ENCODE results near the gene PITPNM3. TPM values are rescaled to one million over a fixed set of nuclear protein-coding genes. Genes with fewer than 3 reads are reported as not detected.

The PITPNM3 gene
- total and polyA plus RNA-seq, 2 of the 13 experiments (the other 11 are each of a cell fraction or from before 2014, with no cell fraction given), result 0.13 to 0.29 TPM

DNA sequence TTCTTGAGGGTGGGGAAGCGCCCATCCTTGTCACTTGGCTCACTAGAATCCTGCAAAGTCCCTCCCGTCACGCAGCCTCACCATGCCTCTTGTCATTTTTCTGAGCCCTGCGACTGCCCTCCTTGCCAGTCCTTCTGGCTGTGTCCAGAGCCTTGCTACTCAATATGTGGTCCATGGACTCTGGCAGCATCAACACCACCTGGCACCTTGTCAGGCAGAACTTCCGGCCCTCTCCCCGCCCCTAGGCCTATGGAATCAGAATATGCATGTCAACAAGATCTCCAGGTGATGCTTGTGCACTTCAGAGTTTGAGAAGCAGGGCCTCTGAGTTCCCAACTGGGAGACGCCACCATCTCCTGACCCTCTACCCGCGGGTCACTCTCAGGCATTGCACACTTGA lies 100.0 kb downstream of the PITPNM3 start:
- in situ Hi-C loops (cut with HindIII; ENCODE audit: extremely low pct_ligation_motif_present, low pct_unique_long_range_greater_than_20kb), result loop anchor here (5.0 kb wide), 1 partner anchor 51 kb away; no protein-coding TSS in a partner anchor
- CTCF ChIA-PET (ENCODE audit: low intra/inter-chr PET ratio, low total read pairs), result no interaction called here
- Histone ChIP-seq H3K9ac (ENCODE audit: insufficient read depth, low read depth, low read length) (no peak overlapping the region), H2AFZ (ENCODE audit: low read length) (no peak overlapping the region), H3K4me1 (ENCODE audit: insufficient read depth, low read length) (peaks cover 30% of the 10 kb centered on the region), H3K4me2 (ENCODE audit: low read depth, low read length) (no peak overlapping the region; the same call in 1 of the 2 replicates), H4K20me1 (ENCODE audit: insufficient read depth, low read length) (no peaks in the 10 kb centered on the region), H3K9me3 (ENCODE audit: low read length) (no peaks in the 10 kb centered on the region), H3K79me2 (ENCODE audit: insufficient read depth, low read length) (no peaks in the 10 kb centered on the region), H3K27ac (ENCODE audit: extremely low read length, insufficient read depth, low read length) (no peak overlapping the region), H3K4me3 (replicated peaks in 1 of 3; ENCODE audit: insufficient read depth in 1 of 3, low read depth in 2 of 3, low read length in 3 of 3) (no peak overlapping the region), H3K27me3 (ENCODE audit: control insufficient read depth in 1 of 2, insufficient read depth in 2 of 2, low read length in 2 of 2) (peaks cover 0 to 3% of the 10 kb centered on the region in 2 experiments; a peak in 3 of 5 replicates), H3K36me3 (replicated peaks in 1 of 2; ENCODE audit: control insufficient read depth in 1 of 2, insufficient read depth in 2 of 2, low read length in 2 of 2) (no peaks in the 10 kb centered on the region)
- DNase-seq (ENCODE audit: low spot score), result no peak
- ATAC-seq, result no peak
- TF ChIP-seq ARID5B (CRISPR knock-in tag; IDR thresholded peaks at IDR 0.05), result no peak
- no peak for TF ChIP-seq SRSF1 (optimal IDR thresholded peaks at IDR 0.05; ENCODE audit: low read depth, low read length)
- no peak for TF ChIP-seq ZNF839 (CRISPR knock-in tag; IDR thresholded peaks at IDR 0.05; ENCODE audit: borderline replicate concordance)
- TF ChIP-seq, protein P1, sequence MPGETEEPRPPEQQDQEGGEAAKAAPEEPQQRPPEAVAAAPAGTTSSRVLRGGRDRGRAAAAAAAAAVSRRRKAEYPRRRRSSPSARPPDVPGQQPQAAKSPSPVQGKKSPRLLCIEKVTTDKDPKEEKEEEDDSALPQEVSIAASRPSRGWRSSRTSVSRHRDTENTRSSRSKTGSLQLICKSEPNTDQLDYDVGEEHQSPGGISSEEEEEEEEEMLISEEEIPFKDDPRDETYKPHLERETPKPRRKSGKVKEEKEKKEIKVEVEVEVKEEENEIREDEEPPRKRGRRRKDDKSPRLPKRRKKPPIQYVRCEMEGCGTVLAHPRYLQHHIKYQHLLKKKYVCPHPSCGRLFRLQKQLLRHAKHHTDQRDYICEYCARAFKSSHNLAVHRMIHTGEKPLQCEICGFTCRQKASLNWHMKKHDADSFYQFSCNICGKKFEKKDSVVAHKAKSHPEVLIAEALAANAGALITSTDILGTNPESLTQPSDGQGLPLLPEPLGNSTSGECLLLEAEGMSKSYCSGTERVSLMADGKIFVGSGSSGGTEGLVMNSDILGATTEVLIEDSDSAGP (CRISPR knock-in tag; IDR thresholded peaks at IDR 0.05; ENCODE audit: borderline replicate concordance), result no peak
- no peak for TF ChIP-seq ZSCAN22 (CRISPR knock-in tag; IDR thresholded peaks at IDR 0.05)
- no peak for TF ChIP-seq LCORL (IDR thresholded peaks at IDR 0.05)
- TF ChIP-seq LCORL (CRISPR knock-in tag; IDR thresholded peaks at IDR 0.05), result no peak
- TF ChIP-seq ZMYM2 (CRISPR knock-in tag; IDR thresholded peaks at IDR 0.05), result no peak
- TF ChIP-seq PHF8 (CRISPR knock-in tag; IDR thresholded peaks at IDR 0.05), result no peak
- TF ChIP-seq ZNF678 (CRISPR knock-in tag; IDR thresholded peaks at IDR 0.05), result no peak
- TF ChIP-seq HCFC1 (IDR thresholded peaks at IDR 0.05; ENCODE audit: low read depth, low read length), result no peak
- no peak for TF ChIP-seq MAX (IDR thresholded peaks at IDR 0.05)
- TF ChIP-seq MEIS2 (CRISPR knock-in tag; IDR thresholded peaks at IDR 0.05), result no peak
- no peak for TF ChIP-seq ZIK1 (CRISPR knock-in tag; IDR thresholded peaks at IDR 0.05; ENCODE audit: borderline replicate concordance, low read depth)
- no peak for TF ChIP-seq SMAD1 (CRISPR knock-in tag; IDR thresholded peaks at IDR 0.05; ENCODE audit: borderline replicate concordance, low read depth)
- no peak for TF ChIP-seq MIER3 (CRISPR knock-in tag; IDR thresholded peaks at IDR 0.05; ENCODE audit: borderline replicate concordance)
- no peak for TF ChIP-seq ZNF33A (CRISPR knock-in tag; IDR thresholded peaks at IDR 0.05; ENCODE audit: borderline replicate concordance)
- TF ChIP-seq KDM5A (IDR thresholded peaks at IDR 0.05; ENCODE audit: borderline replicate concordance, low read length), result no peak
- no peak for TF ChIP-seq CAMTA2 (CRISPR knock-in tag; IDR thresholded peaks at IDR 0.05; ENCODE audit: borderline replicate concordance)
- WGBS (ENCODE audit: low lambda C conversion rate), result 89% methylated on average over 9 of the region's 9 CpGs
- intact Hi-C loops (cut with micrococcal nuclease; ENCODE audit: unreplicated experiment), result no loop called here
- FAIRE-seq, result no peak
- POLR2A ChIA-PET, result no interaction called here
- BruUV-seq (replicated peaks), result no TSS peak

Measured in HepG2 (cell line).